Frontal cortex (tissue), 4 donors: Measurements from ENCODE around the gene TPD52L1. TPM values are rescaled to one million over a fixed set of nuclear protein-coding genes. Genes with fewer than 3 reads are reported as not detected.

Source experiments
- DNase-seq, 2 donors: peaks; one replicate each; pipeline ENCODE4 v3.0.0; 2012; ENCODE audit warnings: low spot score in 2 of 2
- FAIRE-seq: peaks from 2 replicates; lab custom pipeline; 2012; peaks lifted over from hg19 to GRCh38; lab: Jason Lieb, UNC
- total RNA-seq: library from RNA; depleted of rRNA; stranded (reverse); fragments of >200 nt; gene quantifications from one replicate; pipeline ENCODE4 v1.2.3, GENCODE V29; 2014
- donor health status: control.
- donor health status: control.
- donor health status: control.

Gene TPD52L1
- total RNA-seq, 1 donor from 2014 or later = 9.4 TPM

DNA sequence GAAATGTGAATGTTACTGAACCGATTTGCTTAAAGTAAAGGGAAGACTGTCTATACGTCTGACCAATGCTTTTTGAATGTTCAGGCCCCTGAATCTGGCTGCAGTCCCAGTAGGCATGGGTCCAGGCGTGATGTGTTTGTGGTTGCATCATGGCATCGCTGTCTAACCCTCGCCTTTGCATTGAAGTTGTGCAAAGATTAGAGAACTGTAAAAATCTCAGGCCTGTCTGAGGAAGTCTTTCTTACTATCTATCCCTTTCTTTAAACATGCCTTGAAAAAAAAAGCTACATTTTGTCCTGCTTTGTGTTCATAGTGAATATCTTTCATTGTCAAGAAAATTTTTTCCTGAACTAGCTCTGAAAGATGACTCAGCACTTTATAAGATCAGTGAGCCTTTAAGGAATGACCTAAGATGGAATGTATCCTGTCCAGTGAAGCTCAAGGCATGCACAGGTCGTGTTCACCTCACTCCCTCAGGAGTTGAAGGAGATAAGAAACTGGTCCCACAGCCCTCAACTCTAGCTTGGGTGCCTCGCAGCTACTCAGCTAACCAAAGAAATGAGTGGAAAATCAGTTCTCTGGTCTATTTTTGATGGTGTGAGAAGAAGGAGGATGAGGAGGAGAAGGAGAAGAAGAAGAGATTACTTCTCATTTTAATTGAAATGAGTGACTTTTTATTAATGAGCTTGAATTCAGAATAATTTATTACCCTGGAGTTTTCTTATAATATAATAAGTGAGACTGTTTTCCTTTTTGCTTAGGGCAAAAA is 48.6 kb downstream of the TPD52L1 start:
- FAIRE-seq (no peak), DNase-seq (no peak)

GRCh38 chr6:125203395-125203794 is 49.8 kb downstream of the TPD52L1 start:
- FAIRE-seq = no peak
- DNase-seq = no peak

DNA sequence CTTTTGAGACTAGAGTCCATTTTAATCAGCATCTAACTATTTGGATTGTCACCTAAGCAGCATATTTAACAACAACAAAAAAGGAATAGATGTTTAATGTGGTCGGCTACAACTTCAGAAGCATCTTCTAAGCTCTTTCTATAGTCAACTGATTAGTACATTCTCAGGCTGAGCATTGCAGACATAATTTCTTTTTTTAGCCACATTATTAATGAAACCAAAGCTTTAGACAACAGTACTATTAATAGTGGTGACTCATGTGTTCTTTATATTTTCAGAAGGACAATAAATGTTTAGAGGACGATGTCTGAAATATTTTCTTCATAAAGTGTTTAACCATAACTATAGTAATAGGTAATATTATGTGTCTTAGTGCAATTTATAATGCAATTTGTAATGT is 52.4 kb downstream of the TPD52L1 start:
- no peak for FAIRE-seq

DNA sequence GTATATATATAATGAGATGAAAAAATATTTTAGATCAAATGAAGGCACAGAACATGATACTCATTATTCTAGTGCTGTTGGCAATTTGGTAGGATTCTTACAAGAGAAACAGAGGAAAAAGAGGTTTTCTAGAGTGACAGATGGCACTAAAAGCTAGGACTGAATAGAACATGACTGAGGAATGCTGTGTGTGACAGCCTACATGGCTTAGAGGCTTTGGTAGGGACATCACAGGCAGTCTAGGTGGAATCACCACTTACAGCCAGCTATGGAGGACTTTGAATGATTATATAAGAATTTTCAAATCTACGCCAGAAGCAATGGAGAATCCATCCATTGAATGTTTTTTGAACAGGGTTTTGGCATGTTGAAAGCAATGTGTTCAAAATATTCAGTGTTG is 52.8 kb downstream of the TPD52L1 start:
- DNase-seq = no peak
- no peak for FAIRE-seq

More for the DNA sequence above, 52.4 kb downstream of the TPD52L1 start:
- DNase-seq = no peak

GRCh38 chr6:125207956-125208355 is 54.4 kb downstream of the TPD52L1 start:
- FAIRE-seq (no peak), DNase-seq (no peak)

- DNase-seq (no peak), FAIRE-seq (no peak)
These were observed 55.2 kb downstream of the TPD52L1 start for GRCh38 chr6:125208625-125209249.

DNA sequence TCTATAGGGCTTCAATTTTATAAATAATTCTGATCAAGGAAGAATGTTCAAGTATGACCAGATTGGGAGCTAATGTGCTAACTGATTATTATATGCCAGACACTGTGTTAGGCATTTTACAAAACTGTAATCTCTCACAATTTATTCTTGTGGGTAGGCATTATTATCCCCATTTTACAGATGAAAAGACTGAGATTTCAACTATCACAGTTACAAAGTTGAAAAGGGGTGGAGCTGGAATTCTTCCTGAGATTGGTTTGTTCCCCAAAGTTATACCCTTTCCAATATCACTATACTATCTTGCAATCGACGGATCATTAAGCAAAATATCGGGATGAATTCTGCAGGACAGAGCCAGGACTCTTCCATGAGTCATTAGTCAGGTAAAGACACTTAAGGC is 57.1 kb downstream of the TPD52L1 start:
- no peak for DNase-seq
- FAIRE-seq = no peak

DNA sequence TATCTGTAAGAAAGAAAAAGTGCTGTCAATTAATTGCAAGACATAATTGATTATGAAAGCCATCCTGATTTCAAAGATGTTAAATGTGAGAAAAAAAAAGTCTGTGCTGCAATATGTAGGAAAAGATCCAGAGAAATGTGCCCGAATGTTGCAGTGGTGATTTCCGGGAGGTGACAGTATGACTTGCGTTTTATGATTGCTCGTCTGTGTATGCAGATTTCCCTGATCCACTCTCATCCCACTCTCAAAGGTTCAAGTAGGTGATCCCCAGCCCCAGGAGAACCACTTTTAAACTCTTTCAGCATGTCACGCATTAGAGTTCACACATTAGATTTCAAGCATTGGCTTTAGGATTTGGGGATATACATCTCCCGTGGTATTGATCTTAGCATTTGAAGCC is 57.8 kb downstream of the TPD52L1 start:
- DNase-seq = no peak
- no peak for FAIRE-seq

GRCh38 chr6:125212377-125212776 is 58.8 kb downstream of the TPD52L1 start:
- no peak for FAIRE-seq
- no peak for DNase-seq

GRCh38 chr6:125213939-125214338 is 60.4 kb downstream of the TPD52L1 start:
- FAIRE-seq (no peak), DNase-seq (no peak)

DNA sequence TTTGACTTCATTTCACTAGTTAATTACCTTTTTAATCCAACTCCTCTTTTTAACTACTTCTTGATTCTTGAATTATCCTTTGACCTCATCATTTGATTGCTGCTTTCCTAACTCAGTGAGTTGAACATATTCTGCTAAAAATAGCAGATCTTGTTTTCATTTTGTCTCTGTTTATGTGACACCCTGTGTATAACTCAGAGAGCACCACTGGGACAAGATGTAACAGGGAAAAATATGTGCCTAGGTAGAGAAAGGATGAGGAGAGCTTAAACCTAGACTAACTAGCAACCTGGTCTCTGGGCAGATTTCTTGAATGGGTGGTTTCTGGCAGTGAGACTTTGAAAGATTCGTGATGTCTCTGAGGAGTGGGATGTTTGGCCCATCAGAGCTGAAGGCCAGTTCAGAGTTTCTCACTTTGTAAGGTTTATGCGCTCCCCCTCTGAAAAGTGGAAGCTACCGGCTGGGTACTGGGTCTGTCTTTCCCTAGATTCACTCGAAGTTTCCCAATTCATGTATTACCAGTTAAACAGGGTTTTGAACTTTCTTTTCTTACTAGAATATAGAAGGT is 61.8 kb downstream of the TPD52L1 start:
- DNase-seq (no peak), FAIRE-seq (no peak)

DNA sequence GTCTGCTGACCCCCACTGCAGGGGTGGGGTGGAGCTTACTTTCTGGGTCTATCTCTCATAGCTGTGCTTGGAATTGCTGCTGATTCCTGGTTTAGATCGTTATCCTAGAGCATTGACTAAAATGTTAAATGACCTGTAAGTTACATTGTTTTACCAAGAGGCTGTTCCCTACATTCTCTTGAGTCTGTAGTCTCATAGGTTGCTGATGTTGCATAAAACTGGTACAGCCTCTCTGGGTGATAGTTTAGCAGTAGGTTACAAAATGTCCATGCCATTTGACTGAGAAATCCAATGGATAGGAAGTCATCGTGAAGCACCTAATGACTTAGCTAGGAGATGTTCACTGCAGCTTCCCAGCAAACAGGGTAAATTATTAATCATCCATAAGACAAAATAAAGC is 62.4 kb downstream of the TPD52L1 start:
- DNase-seq (no peak), FAIRE-seq (no peak)

DNA sequence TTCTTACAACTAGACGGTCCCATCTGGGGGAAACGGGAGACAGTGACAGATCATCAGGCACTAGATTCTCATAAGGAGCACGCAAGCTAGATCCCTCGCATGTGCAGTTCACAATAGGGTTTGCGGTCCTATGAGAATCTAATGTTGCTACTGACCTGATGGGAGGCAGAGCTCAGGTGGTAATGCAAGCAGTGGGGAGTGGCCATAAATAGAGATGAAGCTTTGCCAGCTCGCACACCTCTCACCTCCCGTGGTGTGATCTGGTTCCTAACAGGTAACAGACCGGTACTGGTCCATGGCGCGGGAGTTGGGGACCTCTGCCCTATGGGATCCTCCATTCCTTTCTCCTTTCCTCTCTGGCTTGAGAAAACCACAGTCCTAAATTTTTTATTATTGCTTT is 63.8 kb downstream of the TPD52L1 start:
- no peak for FAIRE-seq
- no peak for DNase-seq

DNA sequence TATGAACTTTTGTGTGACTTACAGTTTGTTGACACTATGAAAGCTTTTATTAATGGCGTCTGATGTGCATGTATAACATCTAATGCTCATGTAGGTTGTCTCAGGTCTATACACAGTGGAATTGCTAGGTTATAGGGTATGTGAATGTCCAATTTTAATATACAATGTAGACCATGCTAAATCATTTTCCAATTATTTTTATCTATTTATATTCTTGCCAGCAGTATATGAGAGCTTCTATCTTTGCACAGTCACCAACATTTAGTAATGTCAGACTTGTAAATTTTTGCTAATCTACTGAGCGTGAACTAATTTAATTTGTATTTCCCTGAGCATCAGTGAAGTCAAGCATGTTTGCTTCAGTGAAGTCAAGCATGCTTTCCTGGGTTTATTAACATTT is 64.4 kb downstream of the TPD52L1 start:
- DNase-seq = no peak
- no peak for FAIRE-seq

- no peak for DNase-seq
- FAIRE-seq = no peak
These were observed 65.9 kb downstream of the TPD52L1 start for GRCh38 chr6:125219361-125219895.

GRCh38 chr6:125220712-125221111 is 67.1 kb downstream of the TPD52L1 start:
- DNase-seq = no peak
- no peak for FAIRE-seq

- no peak for DNase-seq
- no peak for FAIRE-seq
These were observed 69.2 kb downstream of the TPD52L1 start for GRCh38 chr6:125222531-125223455.

GRCh38 chr6:125224231-125224861 is 70.8 kb downstream of the TPD52L1 start:
- FAIRE-seq = no peak
- DNase-seq = no peak

DNA sequence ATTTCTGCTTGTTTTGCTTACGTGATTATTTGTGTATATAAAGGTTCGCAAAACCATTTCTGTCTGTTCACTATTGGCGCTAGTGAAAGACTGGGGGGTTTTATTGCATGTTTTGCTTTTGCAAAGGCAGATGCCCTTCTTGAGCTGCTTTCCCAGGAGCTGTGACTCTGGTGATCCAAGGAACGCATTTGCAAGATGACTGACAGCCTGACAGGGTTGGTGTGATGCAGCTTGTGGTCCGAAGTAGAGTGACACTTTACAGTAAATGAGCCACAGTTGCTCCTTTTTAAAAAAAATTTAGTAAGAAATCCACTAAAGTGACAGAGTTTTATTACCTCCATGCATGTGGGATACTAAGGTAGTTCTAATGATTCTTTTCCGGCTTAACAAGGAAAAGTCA is 73.7 kb downstream of the TPD52L1 start:
- DNase-seq (no peak), FAIRE-seq (no peak)
